ENCODE results near the gene SCMH1.

- no peak for TF ChIP-seq CTCF (IDR thresholded peaks at IDR 0.05; ENCODE audit: low read depth, low read length)
- TF ChIP-seq EZH2phosphoT487 (IDR thresholded peaks at IDR 0.05; ENCODE audit: low read depth) = no peak
Measured at GRCh38 chr1:40984531-40984930, 257.6 kb downstream of the SCMH1 start.

Data from OCI-LY3 (cell line).